ENCODE results near the gene OST4.
A peak's percentile ranks its signal among the peaks of the same experiment; 100 is the strongest.

Gene OST4

DNA sequence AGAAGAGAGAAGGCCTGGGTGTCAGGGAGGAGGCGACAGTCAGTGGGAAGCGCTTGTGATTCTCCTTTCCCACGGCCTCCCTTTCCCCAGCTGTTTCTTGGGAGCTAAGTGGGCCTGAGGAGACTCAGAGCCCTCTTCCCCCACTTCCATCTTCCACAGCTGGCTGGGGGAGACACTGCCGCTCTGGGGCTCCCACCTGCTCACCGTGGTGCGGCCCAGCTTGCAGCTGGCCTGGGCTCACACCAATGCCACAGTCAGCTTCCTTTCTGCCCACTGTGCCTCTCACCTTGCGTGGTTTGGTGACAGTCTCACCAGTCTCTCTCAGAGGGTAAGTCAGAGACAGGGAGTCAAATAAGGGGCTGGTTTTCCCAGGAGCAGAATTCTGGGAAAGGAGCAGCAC is 31.6 kb downstream of the OST4 start:
- peaks cover 52 to 76% of the 10 kb centered on the region in 2 donors for H3K36me3 ChIP-seq (replicated peaks in 1 of 2; ENCODE audit: control insufficient read depth in 2 of 2, insufficient read depth in 2 of 2, low read length in 2 of 2)
- DNase-seq (ENCODE audit: low spot score) = no peak
- H3K18ac ChIP-seq (ENCODE audit: low read length) = no peak overlapping the region
- no peak overlapping the region for H3K23ac ChIP-seq (ENCODE audit: low read depth, low read length, poor library complexity)
- H3K79me1 ChIP-seq (ENCODE audit: low read depth, low read length) = no peaks in the 10 kb centered on the region
- H3K4me3 ChIP-seq (ENCODE audit: low read length in 2 of 2) = no peak overlapping the region
- H2AK5ac ChIP-seq (ENCODE audit: low read depth, low read length) = no peak overlapping the region
- no CpG with 5 or more reads among the region's 7 CpGs for WGBS, 2 donors (ENCODE audit: extremely low coverage in 2 of 2, insufficient read length in 2 of 2, insufficient replicate concordance in 1 of 2)
- H3K27me3 ChIP-seq (ENCODE audit: control insufficient read depth in 3 of 3, insufficient read depth in 3 of 3, low read depth in 1 of 3, low read length in 3 of 3) = no peaks in the 10 kb centered on the region
- H3K4ac ChIP-seq (ENCODE audit: low read length) = no peak overlapping the region
- no peaks in the 10 kb centered on the region for H3K9me3 ChIP-seq (replicated peaks in 1 of 2; ENCODE audit: control insufficient read depth in 2 of 2, insufficient read depth in 1 of 2, low read depth in 1 of 2, low read length in 2 of 2)
- H3K9ac ChIP-seq (ENCODE audit: low read depth, low read length, poor library complexity) = no peak overlapping the region
- H4K91ac ChIP-seq (ENCODE audit: low read depth, low read length, poor library complexity) = no peak overlapping the region
- H2BK12ac ChIP-seq (ENCODE audit: low read length) = no peak overlapping the region
- no peak overlapping the region for H2BK5ac ChIP-seq (ENCODE audit: low read length)
- no peak overlapping the region for H4K8ac ChIP-seq (ENCODE audit: low read depth, low read length)
- no peak overlapping the region for H2BK15ac ChIP-seq (ENCODE audit: low read length)
- no peak overlapping the region for H3K14ac ChIP-seq (ENCODE audit: low read length)
- no peak overlapping the region for H2BK120ac ChIP-seq (ENCODE audit: low read depth, low read length)
- H3K4me1 ChIP-seq (ENCODE audit: control insufficient read depth in 2 of 2, insufficient read depth in 1 of 2, low read depth in 1 of 2, low read length in 2 of 2) = no peaks in the 10 kb centered on the region
- H3K27ac ChIP-seq (replicated peaks; ENCODE audit: low read length) = no peak overlapping the region
- H2AFZ ChIP-seq (ENCODE audit: low read length) = no peak overlapping the region
- no peak overlapping the region for H3K4me2 ChIP-seq (ENCODE audit: insufficient read depth, low read length, poor library complexity, severe bottlenecking)

DNA sequence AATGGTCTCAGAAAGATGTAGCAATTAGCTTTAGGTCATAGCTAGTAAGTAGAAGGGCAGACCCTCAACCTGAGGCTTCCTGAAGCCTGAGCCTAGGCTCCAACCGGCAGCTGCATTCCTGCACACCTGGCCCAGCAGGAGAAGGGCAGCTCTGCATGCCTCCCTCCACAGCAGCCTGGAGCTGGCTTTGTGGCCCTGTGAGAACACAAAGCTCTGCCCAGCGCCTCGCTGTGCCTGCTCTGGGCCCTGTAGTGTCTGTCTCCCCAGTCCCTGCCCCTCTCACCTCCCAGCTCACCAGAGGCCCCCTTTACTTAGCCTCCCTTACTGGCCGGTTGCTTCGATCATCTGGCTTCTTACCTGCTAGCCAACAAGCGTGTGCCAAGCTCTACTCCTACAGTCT is 32.0 kb downstream of the OST4 start:
- H3K27me3 ChIP-seq (ENCODE audit: control insufficient read depth in 3 of 3, insufficient read depth in 3 of 3, low read depth in 1 of 3, low read length in 3 of 3) = no peaks in the 10 kb centered on the region
- peak overlapping the region; percentile 31 for H3K9ac ChIP-seq (ENCODE audit: low read depth, low read length, poor library complexity)
- no CpG with 5 or more reads among the region's 6 CpGs for WGBS, 2 donors (ENCODE audit: extremely low coverage in 2 of 2, insufficient read length in 2 of 2, insufficient replicate concordance in 1 of 2)
- no peaks in the 10 kb centered on the region for H3K79me1 ChIP-seq (ENCODE audit: low read depth, low read length)
- no peak overlapping the region for H3K14ac ChIP-seq (ENCODE audit: low read length)
- no peak for DNase-seq (ENCODE audit: low spot score)
- no peaks in the 10 kb centered on the region for H3K4me1 ChIP-seq (ENCODE audit: control insufficient read depth in 2 of 2, insufficient read depth in 1 of 2, low read depth in 1 of 2, low read length in 2 of 2)
- peak overlapping the region; percentile 38 for H3K23ac ChIP-seq (ENCODE audit: low read depth, low read length, poor library complexity)
- no peak overlapping the region for H3K4me2 ChIP-seq (ENCODE audit: insufficient read depth, low read length, poor library complexity, severe bottlenecking)
- no peak overlapping the region for H4K91ac ChIP-seq (ENCODE audit: low read depth, low read length, poor library complexity)
- H2BK15ac ChIP-seq (ENCODE audit: low read length) = no peak overlapping the region
- no peaks in the 10 kb centered on the region for H3K9me3 ChIP-seq (replicated peaks in 1 of 2; ENCODE audit: control insufficient read depth in 2 of 2, insufficient read depth in 1 of 2, low read depth in 1 of 2, low read length in 2 of 2)
- H2BK120ac ChIP-seq (ENCODE audit: low read depth, low read length) = no peak overlapping the region
- no peak overlapping the region for H3K27ac ChIP-seq (replicated peaks; ENCODE audit: low read length)
- H3K18ac ChIP-seq (ENCODE audit: low read length) = no peak overlapping the region
- H2AK5ac ChIP-seq (ENCODE audit: low read depth, low read length) = no peak overlapping the region
- H2BK5ac ChIP-seq (ENCODE audit: low read length) = no peak overlapping the region
- no peak overlapping the region for H4K8ac ChIP-seq (ENCODE audit: low read depth, low read length)
- no peak overlapping the region for H3K4me3 ChIP-seq (ENCODE audit: low read length in 2 of 2)
- no peak overlapping the region for H2BK12ac ChIP-seq (ENCODE audit: low read length)
- H2AFZ ChIP-seq (ENCODE audit: low read length) = no peak overlapping the region
- no peak overlapping the region for H3K4ac ChIP-seq (ENCODE audit: low read length)
- H3K36me3 ChIP-seq (replicated peaks in 1 of 2; ENCODE audit: control insufficient read depth in 2 of 2, insufficient read depth in 2 of 2, low read length in 2 of 2) = peaks cover 52 to 78% of the 10 kb centered on the region in 2 donors

DNA sequence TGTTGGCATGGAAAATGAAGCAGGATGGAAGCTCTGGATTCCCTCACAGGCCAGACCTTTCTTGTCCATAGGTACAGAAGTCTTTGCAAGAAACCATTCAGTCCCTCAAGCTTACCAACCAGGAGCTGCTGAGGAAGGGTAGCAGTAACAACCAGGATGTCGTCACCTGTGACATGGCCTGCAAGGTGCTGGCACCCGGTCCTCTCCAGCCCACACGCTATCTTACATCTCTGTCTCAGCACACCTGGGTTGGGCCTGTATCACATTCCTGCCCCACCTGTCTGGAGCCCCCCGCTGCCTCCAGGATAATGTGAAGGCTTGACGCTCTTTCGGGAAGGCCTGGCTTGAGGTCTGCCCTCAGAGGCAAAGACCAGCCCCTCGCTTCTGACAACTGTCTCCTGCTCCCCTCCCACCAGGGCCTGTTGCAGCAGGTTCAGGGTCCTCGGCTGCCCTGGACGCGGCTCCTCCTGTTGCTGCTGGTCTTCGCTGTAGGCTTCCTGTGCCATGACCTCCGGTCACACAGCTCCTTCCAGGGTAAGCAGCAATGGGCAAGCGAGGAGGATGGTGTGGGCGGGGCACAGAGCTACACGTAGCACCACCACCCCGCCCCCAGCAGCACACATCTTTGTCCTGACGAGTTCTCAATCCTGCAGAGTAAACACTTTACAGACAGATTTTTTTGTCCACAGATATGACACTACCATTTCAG is 32.7 kb downstream of the OST4 start:
- H3K18ac ChIP-seq (ENCODE audit: low read length) = no peak overlapping the region

DNA sequence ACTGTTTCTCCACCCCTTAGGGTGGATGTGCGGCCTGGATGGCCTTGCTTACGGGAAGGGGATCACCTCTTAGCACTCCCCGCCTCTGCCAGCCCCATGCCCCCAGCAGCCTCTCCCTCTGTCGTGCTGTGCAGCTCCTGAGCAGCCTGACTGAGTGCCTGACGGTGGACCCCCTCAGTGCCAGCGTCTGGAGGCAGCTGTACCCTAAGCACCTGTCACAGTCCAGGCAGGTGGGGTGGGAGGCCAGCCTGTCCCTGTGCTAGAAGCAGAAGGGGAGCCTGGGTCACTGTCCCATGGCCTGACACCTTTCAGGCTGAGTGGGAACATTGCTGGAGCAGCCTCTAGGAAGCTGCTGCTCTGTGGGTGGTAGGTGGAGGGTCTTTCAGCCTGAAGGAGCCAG is 33.4 kb downstream of the OST4 start:
- Histone ChIP-seq H3K23ac (ENCODE audit: low read depth, low read length, poor library complexity) (no peak overlapping the region), H3K4me3 (ENCODE audit: low read length in 2 of 2) (no peak overlapping the region), H3K27ac (replicated peaks; ENCODE audit: low read length) (no peak overlapping the region), H2BK15ac (ENCODE audit: low read length) (no peak overlapping the region), H3K79me1 (ENCODE audit: low read depth, low read length) (no peaks in the 10 kb centered on the region), H3K4ac (ENCODE audit: low read length) (no peak overlapping the region), H3K9me3 (replicated peaks in 1 of 2; ENCODE audit: control insufficient read depth in 2 of 2, insufficient read depth in 1 of 2, low read depth in 1 of 2, low read length in 2 of 2) (no peaks in the 10 kb centered on the region), H3K27me3 (ENCODE audit: control insufficient read depth in 3 of 3, insufficient read depth in 3 of 3, low read depth in 1 of 3, low read length in 3 of 3) (no peaks in the 10 kb centered on the region), H4K8ac (ENCODE audit: low read depth, low read length) (no peak overlapping the region), H2AK5ac (ENCODE audit: low read depth, low read length) (no peak overlapping the region), H3K9ac (ENCODE audit: low read depth, low read length, poor library complexity) (no peak overlapping the region), H3K4me1 (ENCODE audit: control insufficient read depth in 2 of 2, insufficient read depth in 1 of 2, low read depth in 1 of 2, low read length in 2 of 2) (peaks cover 4 to 5% of the 10 kb centered on the region in 2 donors), H2BK5ac (ENCODE audit: low read length) (no peak overlapping the region), H4K91ac (ENCODE audit: low read depth, low read length, poor library complexity) (no peak overlapping the region), H3K36me3 (replicated peaks in 1 of 2; ENCODE audit: control insufficient read depth in 2 of 2, insufficient read depth in 2 of 2, low read length in 2 of 2) (peaks cover 52 to 78% of the 10 kb centered on the region in 2 donors), H2BK120ac (ENCODE audit: low read depth, low read length) (no peak overlapping the region), H2BK12ac (ENCODE audit: low read length) (no peak overlapping the region), H2AFZ (ENCODE audit: low read length) (no peak overlapping the region), H3K18ac (ENCODE audit: low read length) (no peak overlapping the region), H3K14ac (ENCODE audit: low read length) (no peak overlapping the region), H3K4me2 (ENCODE audit: insufficient read depth, low read length, poor library complexity, severe bottlenecking) (no peak overlapping the region)
- DNase-seq (ENCODE audit: low spot score) = no peak
- WGBS, 2 donors (ENCODE audit: extremely low coverage in 2 of 2, insufficient read length in 2 of 2, insufficient replicate concordance in 1 of 2) = no CpG with 5 or more reads among the region's 6 CpGs

More for the DNA sequence above, 32.7 kb downstream of the OST4 start:
- Histone ChIP-seq H4K8ac (ENCODE audit: low read depth, low read length) (no peak overlapping the region), H3K27ac (replicated peaks; ENCODE audit: low read length) (no peak overlapping the region), H2BK120ac (ENCODE audit: low read depth, low read length) (no peak overlapping the region), H3K9me3 (replicated peaks in 1 of 2; ENCODE audit: control insufficient read depth in 2 of 2, insufficient read depth in 1 of 2, low read depth in 1 of 2, low read length in 2 of 2) (no peaks in the 10 kb centered on the region), H3K36me3 (replicated peaks in 1 of 2; ENCODE audit: control insufficient read depth in 2 of 2, insufficient read depth in 2 of 2, low read length in 2 of 2) (peaks cover 52 to 78% of the 10 kb centered on the region in 2 donors), H2BK5ac (ENCODE audit: low read length) (no peak overlapping the region), H3K23ac (ENCODE audit: low read depth, low read length, poor library complexity) (peak overlapping the region; percentile 13), H4K91ac (ENCODE audit: low read depth, low read length, poor library complexity) (no peak overlapping the region), H2BK15ac (ENCODE audit: low read length) (no peak overlapping the region), H2AFZ (ENCODE audit: low read length) (no peak overlapping the region), H3K4me1 (ENCODE audit: control insufficient read depth in 2 of 2, insufficient read depth in 1 of 2, low read depth in 1 of 2, low read length in 2 of 2) (peaks cover 0 to 1% of the 10 kb centered on the region in 2 donors), H2BK12ac (ENCODE audit: low read length) (no peak overlapping the region), H2AK5ac (ENCODE audit: low read depth, low read length) (no peak overlapping the region), H3K4me2 (ENCODE audit: insufficient read depth, low read length, poor library complexity, severe bottlenecking) (no peak overlapping the region), H3K4ac (ENCODE audit: low read length) (no peak overlapping the region), H3K9ac (ENCODE audit: low read depth, low read length, poor library complexity) (peak overlapping the region; percentile 26), H3K14ac (ENCODE audit: low read length) (no peak overlapping the region), H3K79me1 (ENCODE audit: low read depth, low read length) (no peaks in the 10 kb centered on the region), H3K27me3 (ENCODE audit: control insufficient read depth in 3 of 3, insufficient read depth in 3 of 3, low read depth in 1 of 3, low read length in 3 of 3) (no peaks in the 10 kb centered on the region), H3K4me3 (ENCODE audit: low read length in 2 of 2) (no peak overlapping the region)
- no CpG with 5 or more reads among the region's 17 CpGs for WGBS, 2 donors (ENCODE audit: extremely low coverage in 2 of 2, insufficient read length in 2 of 2, insufficient replicate concordance in 1 of 2)
- DNase-seq (ENCODE audit: low spot score) = no peak
